Urothelium cell line (cell line): ENCODE data around the gene PSMB3.
"Not testable (repeated sequence)": the region's sequence is repeated elsewhere in the genome, so short reads cannot be mapped to it uniquely, and the experiment has no call there.

Experiments
- DNase-seq: peaks from one replicate; pipeline ENCODE4 v3.0.0; 2011; ENCODE audit warnings: low spot score, mixed read lengths
- FAIRE-seq: peaks from 2 replicates; lab custom pipeline; 2011; peaks lifted over from hg19 to GRCh38; lab: Jason Lieb, UNC

The PSMB3 gene

DNA sequence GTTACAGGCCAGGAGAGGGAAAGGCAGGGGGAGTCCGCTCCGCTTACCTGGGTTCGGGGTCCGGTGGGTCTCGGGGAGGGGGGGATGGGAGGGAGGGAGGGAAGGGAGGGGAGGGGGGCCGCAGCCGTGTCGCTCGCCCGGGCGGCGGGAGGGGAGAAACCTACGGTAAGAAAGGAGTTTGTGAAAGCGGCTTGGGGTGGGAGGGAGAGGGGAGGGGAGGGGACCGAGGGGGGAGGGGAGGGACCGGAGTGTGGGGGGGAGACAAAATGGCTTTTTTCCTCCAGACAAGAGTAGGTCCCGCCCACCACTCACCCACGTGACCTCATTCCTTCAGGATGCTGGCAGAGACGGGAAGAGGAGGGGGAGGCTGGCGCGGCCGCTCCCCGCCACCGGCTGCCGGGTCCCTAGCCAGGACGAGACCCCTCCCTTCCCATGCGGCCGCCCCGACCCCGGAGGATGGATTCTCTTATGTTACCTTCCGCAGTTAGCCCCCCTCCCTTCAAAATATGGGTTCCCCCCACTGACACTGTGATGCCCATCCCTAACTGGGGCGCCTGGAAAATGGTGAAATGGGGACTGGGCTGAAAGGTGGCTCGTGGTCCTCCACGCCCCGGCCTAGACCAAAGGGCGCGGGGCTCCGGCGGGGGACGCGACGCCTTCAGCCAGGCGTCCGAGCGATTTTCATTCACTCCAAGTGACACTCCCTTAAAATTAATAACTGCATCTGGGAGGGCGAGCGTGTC, 4.2 kb upstream of the PSMB3 start, which contains the start of gene PCGF2:
PCGF2 (minus strand) TSS at position 188 of the 743 bp plus-strand sequence. CDS start 7,934 bp downstream, outside the sequence.
- peak; percentile 88 for DNase-seq
- no peak for FAIRE-seq

DNA sequence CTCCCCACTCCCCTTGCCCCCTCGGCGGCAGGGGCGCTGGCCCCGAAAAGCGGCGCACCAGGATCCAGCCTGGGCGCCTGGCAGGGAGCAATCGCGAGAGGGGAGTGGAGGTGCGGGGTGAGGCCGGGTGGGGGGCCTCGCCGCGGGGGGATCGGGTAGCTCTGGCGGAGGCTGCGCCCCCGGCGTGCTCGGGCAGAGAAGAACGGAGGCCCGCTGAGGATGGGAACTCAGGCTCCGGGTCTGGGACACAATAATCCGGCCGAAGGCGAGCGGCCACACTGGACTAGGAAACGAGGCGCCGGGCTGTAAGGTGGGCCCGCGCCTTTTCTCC, 3.7 kb upstream of the PSMB3 start:
- DNase-seq (no peak), FAIRE-seq (no peak)

- DNase-seq (peak; percentile 81), FAIRE-seq (no peak)
Observed at GRCh38 chr17:38749223-38750043, 3.1 kb upstream of the PSMB3 start.

- FAIRE-seq (no peak), DNase-seq (no peak)
Observed at GRCh38 chr17:38750044-38750311, 2.6 kb upstream of the PSMB3 start.

GRCh38 chr17:38750312-38751121, 2.0 kb upstream of the PSMB3 start:
- no peak for FAIRE-seq
- DNase-seq = no peak

GRCh38 chr17:38751144-38751807, 1.3 kb upstream of the PSMB3 start:
- no peak for DNase-seq

DNA sequence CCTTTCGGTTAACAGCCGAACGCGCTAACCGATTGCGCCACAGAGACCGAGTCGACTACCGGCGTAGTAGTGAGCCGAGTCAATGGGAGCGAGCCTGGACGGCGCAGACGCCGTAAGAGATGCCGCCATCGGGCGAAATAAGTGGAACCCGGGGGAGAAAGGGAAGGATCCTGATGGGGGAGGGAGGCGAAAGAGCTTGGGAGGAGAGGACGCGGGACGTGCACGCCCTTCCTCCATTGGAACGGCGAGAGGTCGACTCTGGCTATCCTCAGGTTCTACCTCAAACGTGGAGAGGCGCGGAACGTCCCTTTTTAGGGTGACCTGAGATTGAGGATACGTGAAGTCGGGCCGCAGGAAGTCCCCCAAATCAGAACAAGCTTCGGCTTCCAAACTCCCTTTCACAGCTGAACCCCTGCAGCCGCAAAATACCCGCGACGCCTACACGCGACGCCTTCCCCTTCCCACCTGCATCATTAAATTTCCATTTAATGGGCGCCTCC, 683 bp upstream of the PSMB3 start:
- FAIRE-seq = no peak
- DNase-seq = peak; percentile 87

More at GRCh38 chr17:38751144-38751807, 1.3 kb upstream of the PSMB3 start:
- FAIRE-seq = no peak

DNA sequence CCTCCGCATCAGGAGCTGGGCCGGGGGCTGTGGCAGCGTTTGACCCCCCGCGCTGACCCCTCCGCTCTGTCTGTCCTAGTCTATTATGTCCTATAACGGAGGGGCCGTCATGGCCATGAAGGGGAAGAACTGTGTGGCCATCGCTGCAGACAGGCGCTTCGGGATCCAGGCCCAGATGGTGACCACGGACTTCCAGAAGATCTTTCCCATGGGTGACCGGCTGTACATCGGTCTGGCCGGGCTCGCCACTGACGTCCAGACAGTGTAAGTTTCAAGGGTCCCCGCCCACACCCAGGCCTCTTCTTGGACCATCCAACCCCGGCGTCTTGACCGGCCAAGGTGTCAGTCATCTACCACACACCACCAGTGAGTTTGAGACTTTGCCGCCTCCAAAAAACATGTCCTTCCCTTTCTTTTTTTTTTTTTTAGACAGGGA, 548 bp downstream of the PSMB3 start:
- no peak for DNase-seq
- FAIRE-seq = no peak

GRCh38 chr17:38761612-38762011, 9.1 kb downstream of the PSMB3 start:
- FAIRE-seq (no peak), DNase-seq (no peak)

- FAIRE-seq (no peak), DNase-seq (no peak)
Observed at GRCh38 chr17:38762231-38762630, 9.7 kb downstream of the PSMB3 start.

- FAIRE-seq = no peak
Observed at GRCh38 chr17:38766341-38766740, 13.8 kb downstream of the PSMB3 start.

DNA sequence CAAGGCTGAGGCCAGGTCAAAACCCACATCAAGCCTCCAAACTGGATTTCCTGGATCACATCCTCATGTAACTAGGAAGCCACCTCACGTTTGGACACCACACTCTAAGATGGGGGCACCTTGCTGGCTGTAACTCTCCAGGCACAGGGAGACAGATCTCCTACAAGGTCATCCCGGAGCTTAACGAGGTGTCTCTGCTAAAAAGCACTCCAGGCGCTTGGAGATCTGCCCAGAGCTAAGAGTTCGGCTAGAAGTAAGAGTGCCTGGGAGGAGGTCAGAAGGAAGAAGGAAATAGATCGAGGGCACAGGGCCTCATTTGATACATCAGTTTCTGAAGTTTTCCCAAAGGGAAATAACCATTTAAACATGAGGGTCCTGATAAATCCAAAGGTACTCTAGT, 15.9 kb downstream of the PSMB3 start:
- DNase-seq (no peak), FAIRE-seq (no peak)

More at GRCh38 chr17:38766341-38766740, 13.8 kb downstream of the PSMB3 start:
- no peak for DNase-seq

GRCh38 chr17:38773258-38773657, 20.7 kb downstream of the PSMB3 start:
- FAIRE-seq = no peak
- DNase-seq = no peak

DNA sequence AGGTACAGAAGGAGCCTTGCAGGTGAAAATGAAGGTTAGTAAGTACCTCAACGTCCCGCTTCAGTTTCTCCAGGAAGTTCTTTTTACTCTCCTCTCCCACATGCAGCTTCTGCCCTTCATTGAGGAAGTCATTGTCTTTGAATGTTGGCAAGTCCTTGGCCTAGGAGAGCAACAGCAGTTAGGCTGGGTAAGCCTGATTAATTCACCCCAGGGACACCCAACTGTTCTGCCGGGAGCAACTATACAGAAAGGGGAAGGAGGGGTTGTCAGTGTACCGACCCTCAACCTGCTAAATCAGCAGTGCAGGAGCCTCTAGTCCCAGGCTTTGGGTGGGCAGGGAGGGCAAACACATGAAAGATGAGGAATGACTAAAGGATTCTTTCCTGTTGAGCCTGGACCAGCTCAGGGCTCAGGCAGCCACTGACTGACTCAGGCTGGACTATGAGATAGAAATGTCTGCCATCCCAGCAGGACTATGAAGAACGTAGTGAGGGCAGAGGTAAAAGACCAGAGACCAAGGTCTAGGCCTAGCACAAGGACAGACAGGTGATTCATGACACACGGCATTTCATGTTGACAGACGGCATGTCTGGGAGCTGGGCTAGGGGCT, 25.2 kb downstream of the PSMB3 start:
- FAIRE-seq (no peak), DNase-seq (no peak)

DNA sequence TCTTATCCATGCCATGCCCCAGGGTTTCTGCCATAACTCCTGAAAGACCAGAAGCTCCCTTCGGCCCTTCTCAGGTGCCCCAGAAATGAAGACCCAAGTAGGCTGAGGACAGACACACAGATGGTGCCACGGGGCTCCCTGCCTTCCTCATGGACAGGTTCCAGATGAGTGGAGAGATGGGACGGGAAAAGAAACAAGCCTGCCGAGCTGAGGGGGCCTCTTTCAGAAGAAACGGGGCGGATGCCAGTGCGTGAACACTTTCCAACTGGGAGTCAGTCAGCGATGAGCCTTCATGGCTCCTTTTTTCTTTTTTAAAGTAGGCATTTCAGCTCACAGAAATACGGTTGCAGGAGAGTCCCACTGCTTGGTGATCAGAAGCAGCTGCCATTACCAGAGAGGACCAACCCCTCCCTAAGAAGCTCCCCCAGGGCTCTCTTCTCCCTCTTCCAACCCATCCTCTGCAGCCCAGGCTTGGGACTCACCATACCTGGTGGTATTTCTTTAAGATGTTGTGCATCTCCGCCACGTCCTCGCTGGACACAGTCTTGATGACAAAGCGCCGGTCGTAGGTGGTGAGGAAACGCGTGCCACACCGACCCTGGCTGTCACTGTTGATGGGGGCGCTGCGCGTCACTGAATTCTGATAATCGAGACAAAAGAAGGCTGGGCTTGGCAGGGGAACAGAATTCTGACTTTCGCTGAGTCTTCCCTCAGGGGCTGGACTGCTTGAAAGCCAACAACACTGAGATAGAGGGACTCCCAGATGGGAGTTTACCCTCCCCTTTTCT, 27.6 kb downstream of the PSMB3 start:
- DNase-seq (no peak), FAIRE-seq (no peak)

DNA sequence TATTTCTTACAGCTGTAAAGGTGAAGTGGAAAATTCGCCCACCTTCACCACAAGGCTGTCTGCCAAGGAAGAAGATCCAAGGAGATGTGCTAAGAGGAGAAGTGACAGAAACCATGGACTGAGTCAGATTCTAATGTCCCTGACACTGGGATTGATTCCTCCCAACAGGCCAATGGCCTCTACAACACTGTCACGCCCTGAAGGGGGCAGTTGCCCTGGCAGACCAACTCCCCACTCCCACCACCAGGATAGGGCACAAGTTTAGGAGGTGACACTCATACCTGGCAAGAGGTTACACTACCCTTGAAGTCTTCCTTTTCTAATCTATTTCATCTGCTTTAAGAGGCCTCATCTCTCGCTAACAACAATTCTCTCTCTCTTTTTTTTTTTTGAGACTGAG, 30.7 kb downstream of the PSMB3 start:
- FAIRE-seq (no peak), DNase-seq (no peak)

DNA sequence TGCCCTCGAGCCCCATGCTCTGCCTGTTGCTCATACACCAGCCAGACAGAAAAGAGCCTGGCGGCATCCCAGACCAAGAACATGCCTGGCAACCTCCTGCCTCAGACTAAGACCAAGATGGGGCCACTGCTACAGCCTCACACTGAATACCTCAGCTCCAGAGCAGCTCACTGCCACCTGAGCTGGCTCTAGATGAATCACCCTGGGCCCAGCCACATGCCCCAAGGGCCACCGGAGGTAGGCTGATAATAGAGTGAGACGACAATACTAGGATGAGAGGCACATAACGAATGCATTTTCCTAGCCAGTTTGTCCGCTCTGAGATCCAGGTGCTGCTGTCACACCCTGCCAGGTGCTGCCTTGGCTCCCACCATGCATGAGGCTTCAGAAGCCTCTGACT, 33.8 kb downstream of the PSMB3 start:
- DNase-seq (no peak), FAIRE-seq (no peak)

GRCh38 chr17:38787999-38788398, 35.5 kb downstream of the PSMB3 start:
- not testable (repeated sequence) for FAIRE-seq, DNase-seq

GRCh38 chr17:38789185-38789584, 36.6 kb downstream of the PSMB3 start:
- no peak for FAIRE-seq
- no peak for DNase-seq
